Measurements from ENCODE around the gene MED17. TPM values are rescaled to one million over a fixed set of nuclear protein-coding genes. Genes with fewer than 3 reads are reported as not detected.
A peak's percentile ranks its signal among the peaks of the same experiment; 100 is the strongest.

Gene MED17
- total RNA-seq, 1 experiment from 2014 or later = 41.1 TPM

DNA sequence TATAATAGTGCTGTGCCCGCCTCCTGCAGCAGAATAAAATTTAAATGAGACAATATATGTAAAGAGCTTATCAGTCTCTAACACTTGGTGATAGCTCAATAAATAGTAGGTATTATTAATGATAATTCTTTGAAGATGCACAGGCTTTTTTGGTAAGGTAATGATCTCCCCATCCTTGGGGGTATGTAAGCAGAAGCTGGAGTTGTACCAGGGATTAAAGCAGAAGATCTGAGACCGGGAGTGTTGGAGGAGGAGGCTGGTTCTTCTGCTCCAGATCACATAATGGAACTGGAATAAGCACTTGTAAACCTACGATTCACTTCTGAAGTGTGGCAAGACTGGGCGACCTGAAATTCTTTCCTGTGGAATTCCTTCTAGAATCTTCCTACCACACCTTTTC is 58.0 kb downstream of the MED17 start:
- Histone ChIP-seq H3K27ac (ENCODE audit: low read depth, low read length) (no peak overlapping the region), H3K9me3 (ENCODE audit: control insufficient read depth in 1 of 2, insufficient read depth in 1 of 2, low read depth in 1 of 2, low read length in 2 of 2) (no peaks in the 10 kb centered on the region), H3K4me2 (ENCODE audit: low read length) (peak overlapping the region; percentile 54), H2AFZ (ENCODE audit: low read depth, low read length, poor library complexity, severe bottlenecking) (no peak overlapping the region), H3K36me3 (ENCODE audit: control insufficient read depth in 1 of 2, insufficient read depth in 2 of 2, low read length in 2 of 2) (no peaks in the 10 kb centered on the region), H3K27me3 (ENCODE audit: insufficient read depth, low read length) (no peaks in the 10 kb centered on the region), H3K4me3 (replicated peaks in 1 of 2; ENCODE audit: low read depth in 1 of 2, low read length in 2 of 2) (no peak overlapping the region), H4K20me1 (ENCODE audit: insufficient read depth) (no peaks in the 10 kb centered on the region), H3K79me2 (ENCODE audit: insufficient read depth, low read length) (no peaks in the 10 kb centered on the region), H3K9ac (ENCODE audit: low read length) (no peak overlapping the region), H3K9me2 (ENCODE audit: insufficient read depth) (no peaks in the 10 kb centered on the region), H3K4me1 (ENCODE audit: control insufficient read depth in 1 of 2, insufficient read depth in 2 of 2, low read length in 2 of 2) (peaks cover 0 to 39% of the 10 kb centered on the region in 2 experiments; a peak in 2 of 4 replicates)
- TF ChIP-seq, protein P1, sequence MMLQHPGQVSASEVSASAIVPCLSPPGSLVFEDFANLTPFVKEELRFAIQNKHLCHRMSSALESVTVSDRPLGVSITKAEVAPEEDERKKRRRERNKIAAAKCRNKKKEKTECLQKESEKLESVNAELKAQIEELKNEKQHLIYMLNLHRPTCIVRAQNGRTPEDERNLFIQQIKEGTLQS (IDR thresholded peaks at IDR 0.05) = no peak
- TF ChIP-seq CEBPB (IDR thresholded peaks at IDR 0.05; ENCODE audit: low read depth) = no peak
- TF ChIP-seq, protein P2, sequence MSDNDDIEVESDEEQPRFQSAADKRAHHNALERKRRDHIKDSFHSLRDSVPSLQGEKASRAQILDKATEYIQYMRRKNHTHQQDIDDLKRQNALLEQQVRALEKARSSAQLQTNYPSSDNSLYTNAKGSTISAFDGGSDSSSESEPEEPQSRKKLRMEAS (IDR thresholded peaks at IDR 0.05) = no peak
- no peak for TF ChIP-seq RAD21 (IDR thresholded peaks at IDR 0.05; ENCODE audit: low read depth)
- TF ChIP-seq SIN3A (IDR thresholded peaks at IDR 0.05; ENCODE audit: low read depth) = no peak
- TF ChIP-seq EZH2phosphoT487 (IDR thresholded peaks at IDR 0.05; ENCODE audit: borderline replicate concordance) = no peak
- TF ChIP-seq ELF1 (IDR thresholded peaks at IDR 0.05; ENCODE audit: borderline replicate concordance, low read depth) = no peak
- TF ChIP-seq CBX3 (IDR thresholded peaks at IDR 0.05; ENCODE audit: low read depth) = no peak
- no peak for TF ChIP-seq POLR2A (IDR thresholded peaks at IDR 0.05; ENCODE audit: borderline replicate concordance, extremely low read depth, insufficient read depth, insufficient read length)
- TF ChIP-seq, protein P3, sequence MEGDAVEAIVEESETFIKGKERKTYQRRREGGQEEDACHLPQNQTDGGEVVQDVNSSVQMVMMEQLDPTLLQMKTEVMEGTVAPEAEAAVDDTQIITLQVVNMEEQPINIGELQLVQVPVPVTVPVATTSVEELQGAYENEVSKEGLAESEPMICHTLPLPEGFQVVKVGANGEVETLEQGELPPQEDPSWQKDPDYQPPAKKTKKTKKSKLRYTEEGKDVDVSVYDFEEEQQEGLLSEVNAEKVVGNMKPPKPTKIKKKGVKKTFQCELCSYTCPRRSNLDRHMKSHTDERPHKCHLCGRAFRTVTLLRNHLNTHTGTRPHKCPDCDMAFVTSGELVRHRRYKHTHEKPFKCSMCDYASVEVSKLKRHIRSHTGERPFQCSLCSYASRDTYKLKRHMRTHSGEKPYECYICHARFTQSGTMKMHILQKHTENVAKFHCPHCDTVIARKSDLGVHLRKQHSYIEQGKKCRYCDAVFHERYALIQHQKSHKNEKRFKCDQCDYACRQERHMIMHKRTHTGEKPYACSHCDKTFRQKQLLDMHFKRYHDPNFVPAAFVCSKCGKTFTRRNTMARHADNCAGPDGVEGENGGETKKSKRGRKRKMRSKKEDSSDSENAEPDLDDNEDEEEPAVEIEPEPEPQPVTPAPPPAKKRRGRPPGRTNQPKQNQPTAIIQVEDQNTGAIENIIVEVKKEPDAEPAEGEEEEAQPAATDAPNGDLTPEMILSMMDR (IDR thresholded peaks at IDR 0.05 in 2 of 3, conservative IDR thresholded peaks at IDR 0.05 in 1 of 3; ENCODE audit: borderline replicate concordance in 1 of 3, insufficient read depth in 1 of 3, low read depth in 2 of 3, low read length in 2 of 3) = no peak
- TF ChIP-seq EGR1 (IDR thresholded peaks at IDR 0.05; ENCODE audit: low read depth) = no peak
- no peak for TF ChIP-seq JUND (IDR thresholded peaks at IDR 0.05)
- TF ChIP-seq, protein P4, sequence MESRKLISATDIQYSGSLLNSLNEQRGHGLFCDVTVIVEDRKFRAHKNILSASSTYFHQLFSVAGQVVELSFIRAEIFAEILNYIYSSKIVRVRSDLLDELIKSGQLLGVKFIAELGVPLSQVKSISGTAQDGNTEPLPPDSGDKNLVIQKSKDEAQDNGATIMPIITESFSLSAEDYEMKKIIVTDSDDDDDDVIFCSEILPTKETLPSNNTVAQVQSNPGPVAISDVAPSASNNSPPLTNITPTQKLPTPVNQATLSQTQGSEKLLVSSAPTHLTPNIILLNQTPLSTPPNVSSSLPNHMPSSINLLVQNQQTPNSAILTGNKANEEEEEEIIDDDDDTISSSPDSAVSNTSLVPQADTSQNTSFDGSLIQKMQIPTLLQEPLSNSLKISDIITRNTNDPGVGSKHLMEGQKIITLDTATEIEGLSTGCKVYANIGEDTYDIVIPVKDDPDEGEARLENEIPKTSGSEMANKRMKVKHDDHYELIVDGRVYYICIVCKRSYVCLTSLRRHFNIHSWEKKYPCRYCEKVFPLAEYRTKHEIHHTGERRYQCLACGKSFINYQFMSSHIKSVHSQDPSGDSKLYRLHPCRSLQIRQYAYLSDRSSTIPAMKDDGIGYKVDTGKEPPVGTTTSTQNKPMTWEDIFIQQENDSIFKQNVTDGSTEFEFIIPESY (IDR thresholded peaks at IDR 0.05; ENCODE audit: extremely low read depth, insufficient replicate concordance, low read length) = no peak
- no peak for TF ChIP-seq TCF7L2 (IDR thresholded peaks at IDR 0.05; ENCODE audit: borderline replicate concordance, extremely low read depth, insufficient read depth, insufficient read length)
- no peak for TF ChIP-seq SP1 (IDR thresholded peaks at IDR 0.05; ENCODE audit: low read depth)
- no peak for TF ChIP-seq YY1 (IDR thresholded peaks at IDR 0.05; ENCODE audit: extremely low read depth, insufficient replicate concordance, low read depth, low read length)
- no TSS peak for BruUV-seq (replicated peaks)
- POLR2A ChIA-PET = interaction anchor here (1.0 kb wide), 1 partner anchor 102 kb away, joined by 6 read pairs; no protein-coding TSS in a partner anchor
- intact Hi-C loops (cut with micrococcal nuclease) = no loop called here
- ATAC-seq (peak; percentile 3; the same call in 1 of the 2 replicates), DNase-seq (ENCODE audit: low read depth, low spot score) (no peak)
- CTCF ChIA-PET = no interaction called here
- RAD21 ChIA-PET (ENCODE audit: low non-redundant PET in 1 of 2, low total read pairs in 2 of 2, uncharacterized antibody in 2 of 2, unreplicated experiment in 2 of 2) = no interaction called here
